MM.1S (cell line): Measurements from ENCODE around the gene TMEM229A.
"Not testable (repeated sequence)": the region's sequence is repeated elsewhere in the genome, so short reads cannot be mapped to it uniquely, and the experiment has no call there.

ENCODE experiments used
- DNase-seq: peaks from one replicate; pipeline ENCODE4 v3.0.0-alpha.2; 2015
- H2AFZ ChIP-seq: fragments of 300-600 bp; sonication (generic); 2 replicates; pipeline ENCODE4 v1.6.0; 2016; ENCODE audit warnings: antibody characterized with exemption, low read length
- H3F3A ChIP-seq: fragments of 300-600 bp; sonication (generic); 2 replicates; pipeline ENCODE4 v1.6.1; 2016; ENCODE audit warnings: mild to moderate bottlenecking, antibody characterized with exemption, low read length, moderate library complexity, mixed read lengths; ENCODE audit not compliant: insufficient read depth
- H3K27ac ChIP-seq: fragments of 300-600 bp; sonication (generic); 2 replicates; pipeline ENCODE4 v1.5.1; 2016; ENCODE audit warnings: mild to moderate bottlenecking, low read length
- H3K27me3 ChIP-seq: fragments of 300-600 bp; sonication (generic); replicated peaks from 2 replicates; pipeline ENCODE4 v1.6.0; 2016; ENCODE audit warnings: low read length; ENCODE audit not compliant: insufficient read depth
- H3K36me3 ChIP-seq: fragments of 300-600 bp; sonication (generic); replicated peaks from 2 replicates; pipeline ENCODE4 v1.6.1; 2016; ENCODE audit warnings: mild to moderate bottlenecking, low read length, mixed read lengths; ENCODE audit not compliant: insufficient read depth
- H3K4me1 ChIP-seq: fragments of 300-600 bp; sonication (generic); 2 replicates; pipeline ENCODE4 v1.6.1; 2016; ENCODE audit warnings: low read length, mixed read lengths
- H3K4me2 ChIP-seq: fragments of 300-600 bp; sonication (generic); 2 replicates; pipeline ENCODE4 v1.6.0; 2016; ENCODE audit warnings: low read depth, low read length
- H3K4me3 ChIP-seq: fragments of 300-600 bp; sonication (generic); 2 replicates; pipeline ENCODE4 v1.5.1; 2016; ENCODE audit warnings: low read length, mixed read lengths
- H3K79me2 ChIP-seq: fragments of 300-600 bp; sonication (generic); 2 replicates; pipeline ENCODE4 v1.6.1; 2016; ENCODE audit warnings: mixed run types, low read length, mixed read lengths
- H3K9ac ChIP-seq: fragments of 300-600 bp; sonication (generic); 2 replicates; pipeline ENCODE4 v1.6.1; 2016; ENCODE audit warnings: low read length, mixed read lengths
- H3K9me2 ChIP-seq: fragments of 300-600 bp; sonication (generic); replicated peaks from 2 replicates; pipeline ENCODE4 v1.6.1; 2016; ENCODE audit warnings: mild to moderate bottlenecking, low read length, mixed read lengths; ENCODE audit not compliant: insufficient read depth
- H3K9me3 ChIP-seq: fragments of 300-600 bp; sonication (generic); replicated peaks from 2 replicates; pipeline ENCODE4 v1.6.1; 2016; ENCODE audit warnings: mild to moderate bottlenecking, low read length, mixed read lengths; ENCODE audit not compliant: insufficient read depth
- H4K20me1 ChIP-seq: fragments of 300-600 bp; sonication (generic); 2 replicates; pipeline ENCODE4 v1.6.1; 2016; ENCODE audit warnings: mild to moderate bottlenecking, low read length, moderate library complexity, mixed read lengths; ENCODE audit not compliant: insufficient read depth
- EZH2 ChIP-seq: fragments of 300-600 bp; sonication (generic); optimal IDR thresholded peaks from 2 replicates; pipeline ENCODE3; 2017; ENCODE audit warnings: low read depth, mild to moderate bottlenecking, antibody characterized with exemption, low read length, mixed read lengths
- EZH2phosphoT487 ChIP-seq: fragments of 300-600 bp; sonication (generic); IDR thresholded peaks from 2 replicates; pipeline ENCODE4 v1.6.1; 2018; ENCODE audit warnings: antibody characterized with exemption, low read length
- TF ChIP-seq, protein P1 (sequence below): fragments of 300-600 bp; sonication (generic); IDR thresholded peaks from 2 replicates; pipeline ENCODE4 v1.5.1; 2016; ENCODE audit warnings: antibody characterized with exemption, low read length, mixed read lengths

The TMEM229A gene

GRCh38 chr7:124041439-124041838 lies 8.6 kb upstream of the TMEM229A start:
- H3K27ac ChIP-seq, result no peak overlapping the region
- H3K9me2 ChIP-seq, result no peaks in the 10 kb centered on the region
- no peaks in the 10 kb centered on the region for H3K36me3 ChIP-seq
- DNase-seq, result no peak
- H3F3A ChIP-seq, result no peaks in the 10 kb centered on the region
- no peak overlapping the region for H3K4me2 ChIP-seq
- no peak overlapping the region for H3K9ac ChIP-seq
- H3K9me3 ChIP-seq, result no peaks in the 10 kb centered on the region
- H3K4me1 ChIP-seq, result no peaks in the 10 kb centered on the region
- H3K27me3 ChIP-seq, result no peaks in the 10 kb centered on the region
- H3K79me2 ChIP-seq, result no peaks in the 10 kb centered on the region
- no peak overlapping the region for H2AFZ ChIP-seq
- no peaks in the 10 kb centered on the region for H4K20me1 ChIP-seq
- TF ChIP-seq, protein P1, sequence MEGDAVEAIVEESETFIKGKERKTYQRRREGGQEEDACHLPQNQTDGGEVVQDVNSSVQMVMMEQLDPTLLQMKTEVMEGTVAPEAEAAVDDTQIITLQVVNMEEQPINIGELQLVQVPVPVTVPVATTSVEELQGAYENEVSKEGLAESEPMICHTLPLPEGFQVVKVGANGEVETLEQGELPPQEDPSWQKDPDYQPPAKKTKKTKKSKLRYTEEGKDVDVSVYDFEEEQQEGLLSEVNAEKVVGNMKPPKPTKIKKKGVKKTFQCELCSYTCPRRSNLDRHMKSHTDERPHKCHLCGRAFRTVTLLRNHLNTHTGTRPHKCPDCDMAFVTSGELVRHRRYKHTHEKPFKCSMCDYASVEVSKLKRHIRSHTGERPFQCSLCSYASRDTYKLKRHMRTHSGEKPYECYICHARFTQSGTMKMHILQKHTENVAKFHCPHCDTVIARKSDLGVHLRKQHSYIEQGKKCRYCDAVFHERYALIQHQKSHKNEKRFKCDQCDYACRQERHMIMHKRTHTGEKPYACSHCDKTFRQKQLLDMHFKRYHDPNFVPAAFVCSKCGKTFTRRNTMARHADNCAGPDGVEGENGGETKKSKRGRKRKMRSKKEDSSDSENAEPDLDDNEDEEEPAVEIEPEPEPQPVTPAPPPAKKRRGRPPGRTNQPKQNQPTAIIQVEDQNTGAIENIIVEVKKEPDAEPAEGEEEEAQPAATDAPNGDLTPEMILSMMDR, result no peak
- TF ChIP-seq EZH2phosphoT487 (no peak), EZH2 (no peak)
- no peak overlapping the region for H3K4me3 ChIP-seq

GRCh38 chr7:124037902-124038301 lies 5.0 kb upstream of the TMEM229A start:
- H3F3A ChIP-seq, H4K20me1 ChIP-seq, H3K36me3 ChIP-seq, H3K27me3 ChIP-seq, DNase-seq, H3K9me2 ChIP-seq, H3K4me1 ChIP-seq, H3K9ac ChIP-seq, H3K27ac ChIP-seq, H3K79me2 ChIP-seq, H3K4me2 ChIP-seq, H2AFZ ChIP-seq, H3K9me3 ChIP-seq, H3K4me3 ChIP-seq: not testable (repeated sequence)

GRCh38 chr7:124035706-124036105 lies 2.8 kb upstream of the TMEM229A start:
- TF ChIP-seq, protein P1, result no peak
- TF ChIP-seq EZH2phosphoT487 (no peak), EZH2 (no peak)
- Histone ChIP-seq H3K4me1 (no peaks in the 10 kb centered on the region), H2AFZ (no peak overlapping the region), H3K4me2 (no peak overlapping the region), H3K27me3 (no peaks in the 10 kb centered on the region), H3K4me3 (no peak overlapping the region), H3K9me2 (no peaks in the 10 kb centered on the region), H3K9me3 (no peaks in the 10 kb centered on the region), H3F3A (no peaks in the 10 kb centered on the region), H3K27ac (no peak overlapping the region), H3K79me2 (no peaks in the 10 kb centered on the region), H3K9ac (no peak overlapping the region), H3K36me3 (no peaks in the 10 kb centered on the region), H4K20me1 (no peaks in the 10 kb centered on the region)
- no peak for DNase-seq

GRCh38 chr7:124034754-124035100 lies 1.9 kb upstream of the TMEM229A start:
- no peaks in the 10 kb centered on the region for H4K20me1 ChIP-seq
- H3K36me3 ChIP-seq, result no peaks in the 10 kb centered on the region
- no peaks in the 10 kb centered on the region for H3F3A ChIP-seq
- no peak overlapping the region for H3K4me2 ChIP-seq
- no peak overlapping the region for H3K27ac ChIP-seq
- TF ChIP-seq, protein P1, result no peak
- TF ChIP-seq EZH2 (no peak), EZH2phosphoT487 (no peak)
- H3K27me3 ChIP-seq, result no peaks in the 10 kb centered on the region
- no peak overlapping the region for H2AFZ ChIP-seq
- no peak for DNase-seq
- H3K9me3 ChIP-seq, result no peaks in the 10 kb centered on the region
- H3K9ac ChIP-seq, result no peak overlapping the region
- no peak overlapping the region for H3K4me3 ChIP-seq
- no peaks in the 10 kb centered on the region for H3K9me2 ChIP-seq
- no peaks in the 10 kb centered on the region for H3K4me1 ChIP-seq
- H3K79me2 ChIP-seq, result no peaks in the 10 kb centered on the region
